SH-SY5Y (cell line): Measurements from ENCODE around the gene SNCB.

Source experiments
- GATA2 ChIP-seq: IDR thresholded peaks from 2 replicates; pipeline ENCODE4 v1.6.1; 2011; ENCODE audit warnings: mild to moderate bottlenecking, low read depth, low read length
- GATA3 ChIP-seq: IDR thresholded peaks from 2 replicates; pipeline ENCODE4 v1.6.1; 2011; ENCODE audit warnings: low read depth, mild to moderate bottlenecking, low read length, moderate library complexity

DNA sequence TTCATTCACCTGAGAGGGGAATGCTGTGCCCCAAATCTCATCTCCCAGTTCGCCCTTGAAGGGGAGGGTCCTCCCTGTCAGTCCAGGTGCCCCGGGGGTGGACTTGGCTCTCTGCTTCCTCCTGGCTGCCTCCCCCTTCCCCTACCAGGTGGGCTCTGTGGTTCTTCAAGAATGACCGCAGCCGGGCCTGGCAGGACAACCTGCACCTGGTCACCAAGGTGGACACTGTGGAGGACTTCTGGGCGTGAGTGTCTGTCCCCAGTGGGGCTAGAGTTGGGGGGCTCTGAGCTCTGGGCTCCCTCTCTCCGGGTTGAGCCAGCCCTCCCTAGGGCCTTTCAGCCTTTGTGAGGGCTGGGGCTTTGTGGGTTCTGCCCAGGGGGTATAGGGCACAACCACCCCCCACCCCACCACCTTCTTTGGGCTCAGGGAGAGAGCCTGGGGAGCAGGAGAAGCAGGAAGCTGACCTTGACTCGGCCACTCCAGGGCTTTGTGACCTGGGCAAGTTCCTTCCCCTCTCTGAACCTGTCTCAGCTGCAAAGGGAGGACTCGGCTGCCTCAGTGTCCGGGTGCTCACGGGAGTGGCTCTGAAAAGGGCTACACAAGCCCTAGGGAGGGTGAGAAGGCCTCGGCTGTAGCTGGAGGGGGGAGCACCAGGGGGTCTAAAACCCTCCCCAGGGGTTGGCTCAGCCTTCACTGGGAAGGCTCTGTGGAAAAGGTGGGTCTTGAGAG, 13.3 kb upstream of the SNCB start:
- no peak for TF ChIP-seq GATA2
- no peak for TF ChIP-seq GATA3
